Bronchial epithelial cell (primary cell): ENCODE measurements around the gene CHAF1A. TPM values are rescaled to one million over a fixed set of nuclear protein-coding genes. Genes with fewer than 3 reads are reported as not detected.

Source experiments
- DNase-seq: peaks from one replicate; pipeline ENCODE4 v3.0.0-alpha.2; 2010; ENCODE audit warnings: low read depth
- FAIRE-seq: peaks from 2 replicates; lab custom pipeline; 2011; peaks lifted over from hg19 to GRCh38; lab: Jason Lieb, UNC
- H3K27me3 ChIP-seq: 2 replicates; pipeline ENCODE4 v1.5.1; 2011; ENCODE audit warnings: low read length; ENCODE audit not compliant: control insufficient read depth, insufficient read depth
- H3K36me3 ChIP-seq: 2 replicates; pipeline ENCODE4 v1.5.1; 2011; ENCODE audit warnings: low read length; ENCODE audit not compliant: control insufficient read depth, insufficient read depth
- H3K4me3 ChIP-seq: 2 replicates; pipeline ENCODE4 v1.5.1; 2011; ENCODE audit warnings: mild to moderate bottlenecking, low read depth, low read length, control low read depth
- total RNA-seq: library from RNA; depleted of rRNA; stranded (reverse); fragments of >200 nt; gene quantifications from 2 replicates; pipeline ENCODE4 v1.2.1, GENCODE V29; 2014
- TF ChIP-seq, protein P1 (sequence below): IDR thresholded peaks from 2 replicates; pipeline ENCODE4 v1.5.1; 2011; ENCODE audit warnings: mild to moderate bottlenecking, moderate library complexity, low read length, control low read depth, inconsistent platforms; ENCODE audit not compliant: insufficient read depth, severe bottlenecking

Gene CHAF1A
- total RNA-seq, 1 donor from 2014 or later: 3.7 TPM

DNA sequence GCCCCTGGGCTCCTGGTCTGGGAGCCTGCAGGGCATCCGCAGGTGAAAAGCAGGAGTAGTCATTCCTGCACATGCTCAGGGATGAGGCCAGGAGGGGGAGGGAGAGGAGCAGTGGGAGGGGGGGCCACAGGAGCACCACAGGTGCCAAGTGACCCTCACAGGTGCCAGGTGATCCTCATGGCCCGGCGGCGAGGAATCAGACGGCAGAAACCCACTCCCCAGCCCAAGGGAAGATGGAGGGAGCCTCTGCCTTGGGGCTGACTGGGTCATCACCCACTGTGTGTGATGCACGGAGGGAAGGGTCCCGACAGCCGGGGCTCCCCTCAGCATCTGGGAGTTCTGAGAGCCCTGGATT lies 29.4 kb upstream of the CHAF1A start:
- Histone ChIP-seq H3K4me3 (no peak overlapping the region), H3K36me3 (peaks cover 15% of the 10 kb centered on the region), H3K27me3 (no peaks in the 10 kb centered on the region)
- TF ChIP-seq, protein P1, sequence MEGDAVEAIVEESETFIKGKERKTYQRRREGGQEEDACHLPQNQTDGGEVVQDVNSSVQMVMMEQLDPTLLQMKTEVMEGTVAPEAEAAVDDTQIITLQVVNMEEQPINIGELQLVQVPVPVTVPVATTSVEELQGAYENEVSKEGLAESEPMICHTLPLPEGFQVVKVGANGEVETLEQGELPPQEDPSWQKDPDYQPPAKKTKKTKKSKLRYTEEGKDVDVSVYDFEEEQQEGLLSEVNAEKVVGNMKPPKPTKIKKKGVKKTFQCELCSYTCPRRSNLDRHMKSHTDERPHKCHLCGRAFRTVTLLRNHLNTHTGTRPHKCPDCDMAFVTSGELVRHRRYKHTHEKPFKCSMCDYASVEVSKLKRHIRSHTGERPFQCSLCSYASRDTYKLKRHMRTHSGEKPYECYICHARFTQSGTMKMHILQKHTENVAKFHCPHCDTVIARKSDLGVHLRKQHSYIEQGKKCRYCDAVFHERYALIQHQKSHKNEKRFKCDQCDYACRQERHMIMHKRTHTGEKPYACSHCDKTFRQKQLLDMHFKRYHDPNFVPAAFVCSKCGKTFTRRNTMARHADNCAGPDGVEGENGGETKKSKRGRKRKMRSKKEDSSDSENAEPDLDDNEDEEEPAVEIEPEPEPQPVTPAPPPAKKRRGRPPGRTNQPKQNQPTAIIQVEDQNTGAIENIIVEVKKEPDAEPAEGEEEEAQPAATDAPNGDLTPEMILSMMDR: no peak
- FAIRE-seq (no peak), DNase-seq (no peak)

DNA sequence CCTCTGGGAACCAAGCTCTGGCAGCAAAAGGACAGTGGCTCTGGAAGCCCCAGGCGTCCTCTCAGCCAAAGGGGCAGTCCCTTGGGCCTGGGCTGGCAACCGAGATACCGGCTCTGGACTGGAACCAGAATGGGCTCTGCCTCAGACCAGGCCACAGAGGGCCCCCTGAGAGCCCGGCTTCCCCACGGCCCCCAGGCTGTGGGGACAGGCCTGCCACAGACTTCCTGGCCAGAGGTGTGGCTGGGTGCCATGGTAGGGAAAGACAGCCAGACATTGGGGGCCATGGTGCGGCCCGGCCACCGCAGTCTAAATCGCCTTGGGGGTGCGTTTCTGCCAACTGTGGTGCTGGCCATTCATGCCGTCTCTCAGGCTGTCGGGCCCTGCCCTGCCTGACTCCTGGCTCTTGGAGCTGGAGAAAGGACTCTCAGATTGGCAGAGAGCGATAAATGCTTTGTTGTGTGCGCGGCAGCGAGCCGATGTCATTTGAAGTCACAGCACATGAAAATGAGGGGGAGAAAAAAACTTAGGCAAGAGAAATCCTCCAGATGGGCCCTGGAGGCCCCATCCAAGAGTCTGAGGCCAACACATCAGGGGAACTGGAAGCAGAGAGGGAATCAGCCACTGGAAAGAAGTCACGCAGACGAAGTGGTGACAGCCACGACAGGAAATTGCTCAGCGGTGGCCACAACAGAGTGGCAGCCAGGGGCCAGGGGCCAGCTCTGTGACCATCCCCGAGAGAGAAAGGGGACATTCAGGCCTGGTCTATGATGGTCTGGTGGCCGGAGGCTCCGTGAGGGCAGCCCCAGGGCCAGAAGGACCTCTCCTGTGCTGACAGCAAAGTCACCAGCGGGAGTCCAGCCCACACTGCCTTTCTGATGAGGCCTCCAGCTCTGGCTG lies 28.6 kb upstream of the CHAF1A start:
- TF ChIP-seq, protein P1: no peak
- DNase-seq (no peak), FAIRE-seq (no peak)
- Histone ChIP-seq H3K27me3 (no peaks in the 10 kb centered on the region), H3K4me3 (no peak overlapping the region), H3K36me3 (peaks cover 13% of the 10 kb centered on the region)

DNA sequence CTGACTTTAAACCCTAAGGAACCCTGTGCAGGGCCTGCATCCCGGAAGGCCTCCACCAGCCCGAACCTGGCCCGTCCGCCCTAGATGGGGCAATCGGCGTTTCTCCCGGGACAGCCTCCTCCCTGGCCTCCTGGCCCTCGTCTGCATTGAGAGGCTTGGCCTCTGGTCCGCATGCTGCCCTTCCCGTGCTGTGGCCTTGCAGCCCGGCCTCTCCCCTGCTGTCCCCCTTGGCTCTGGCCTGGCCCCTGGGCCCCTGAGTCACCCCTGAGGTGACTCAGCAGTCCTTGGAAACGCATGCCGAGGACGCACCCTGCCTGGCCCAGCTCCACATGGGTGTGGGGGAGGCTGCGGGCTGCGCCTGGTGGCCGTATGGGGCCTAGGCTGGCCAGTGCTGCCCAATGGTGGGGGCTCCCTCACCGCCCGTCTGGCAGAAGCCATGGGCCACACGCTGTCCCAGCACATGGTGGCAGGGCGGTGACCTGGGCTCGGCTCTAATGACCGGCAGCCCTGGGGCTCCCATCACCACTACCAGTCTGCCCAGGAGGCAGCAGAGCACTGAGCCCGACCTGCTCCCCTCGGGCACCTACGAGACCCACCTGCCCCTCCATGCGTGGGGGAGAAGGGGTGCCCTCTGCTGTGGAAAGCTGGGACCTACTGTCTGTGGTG lies 27.8 kb upstream of the CHAF1A start:
- H3K4me3 ChIP-seq: no peak overlapping the region
- TF ChIP-seq, protein P1: no peak
- peaks cover 13% of the 10 kb centered on the region for H3K36me3 ChIP-seq
- DNase-seq: peak; percentile 67
- FAIRE-seq: no peak
- no peaks in the 10 kb centered on the region for H3K27me3 ChIP-seq

DNA sequence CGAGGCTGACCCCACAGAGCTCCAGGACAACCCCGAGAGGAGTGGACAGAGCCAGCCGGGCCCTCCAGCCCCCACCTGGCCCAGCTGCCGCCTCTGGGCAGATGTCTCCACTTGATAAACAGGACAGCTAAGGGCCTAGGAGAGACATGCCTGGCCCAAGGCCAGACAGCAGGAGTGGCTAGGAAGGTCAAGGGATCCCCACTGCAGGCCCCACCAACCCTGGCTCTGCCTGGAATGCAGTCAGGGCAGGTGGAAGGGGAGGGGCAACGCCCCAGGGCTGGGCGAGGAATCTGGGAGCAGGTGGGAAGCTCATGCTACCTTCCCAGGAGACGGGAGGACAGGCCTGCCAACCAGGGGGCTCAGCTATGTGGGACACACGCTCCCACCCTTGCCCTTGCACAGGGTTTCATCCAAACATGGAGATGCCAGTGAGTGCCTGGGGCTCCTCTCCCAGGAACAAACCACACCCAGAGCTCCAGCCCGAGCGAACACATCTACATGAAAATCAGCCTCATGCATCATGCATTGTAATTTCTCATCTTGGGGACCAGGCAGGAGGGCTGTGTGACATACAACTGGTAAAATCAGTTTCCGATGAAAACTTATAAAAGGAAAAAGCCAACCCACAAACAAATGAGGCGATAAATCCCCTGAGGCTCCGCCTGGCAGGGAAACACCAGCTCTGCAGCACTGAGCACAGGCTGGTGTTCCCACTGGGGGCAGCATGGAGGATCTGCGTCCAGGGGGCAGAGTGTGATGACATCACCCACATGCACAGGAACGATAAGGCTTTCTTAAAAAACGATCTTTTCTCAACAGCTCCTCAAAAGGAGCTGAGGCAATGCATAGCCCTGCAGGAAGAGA lies 27.0 kb upstream of the CHAF1A start:
- TF ChIP-seq, protein P1: peak; percentile 40
- no peaks in the 10 kb centered on the region for H3K27me3 ChIP-seq
- peak; percentile 62 for DNase-seq
- no peak overlapping the region for H3K4me3 ChIP-seq
- FAIRE-seq: no peak
- H3K36me3 ChIP-seq: peaks cover 13% of the 10 kb centered on the region

DNA sequence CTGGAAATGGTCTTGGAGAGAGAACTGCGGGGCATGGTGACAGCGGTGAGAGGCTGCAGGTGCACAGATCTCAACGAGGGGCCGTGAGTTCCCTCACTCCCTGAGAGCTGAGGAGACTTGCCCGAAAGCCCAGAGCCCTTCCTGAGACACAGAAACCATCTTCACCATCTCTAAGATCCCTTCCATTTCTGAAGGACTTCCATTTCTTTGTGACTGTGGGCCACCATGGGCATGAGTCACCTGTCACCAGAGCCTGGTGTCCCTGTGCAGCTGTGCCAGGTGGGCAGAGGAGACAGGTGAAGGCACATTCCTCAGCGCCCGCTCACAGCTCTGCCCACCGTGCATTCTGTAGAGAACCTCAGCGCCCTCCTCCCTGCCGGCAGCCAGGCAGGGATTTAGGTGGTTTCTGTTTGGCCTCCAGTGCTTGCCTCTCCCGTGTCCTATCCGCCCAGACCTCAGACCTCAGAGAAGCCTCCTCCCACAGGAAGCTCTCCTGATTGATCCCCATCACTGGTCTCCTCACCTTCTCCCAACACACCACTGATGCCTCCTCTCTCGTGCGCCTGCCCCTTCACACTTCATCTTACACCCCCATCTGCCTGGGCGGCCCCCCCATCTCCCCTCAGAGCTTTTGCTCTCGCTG lies 26.3 kb upstream of the CHAF1A start:
- no peaks in the 10 kb centered on the region for H3K27me3 ChIP-seq
- TF ChIP-seq, protein P1: no peak
- DNase-seq: no peak
- no peak for FAIRE-seq
- H3K4me3 ChIP-seq: no peak overlapping the region
- H3K36me3 ChIP-seq: peaks cover 10% of the 10 kb centered on the region
